Astrocyte (in vitro differentiated cells and primary cell): ENCODE data around the gene BTLA.

Experiments
- EZH2 ChIP-seq: IDR thresholded peaks from 2 replicates; pipeline ENCODE4 v1.6.1; 2012; ENCODE audit warnings: mild to moderate bottlenecking, low read length, inconsistent platforms; ENCODE audit not compliant: insufficient read depth
- TF ChIP-seq, protein P1 (sequence below): IDR thresholded peaks from 2 replicates; pipeline ENCODE4 v1.5.1; 2011; ENCODE audit warnings: low read depth, mild to moderate bottlenecking, inconsistent platforms, low read length, moderate library complexity; ENCODE audit not compliant: insufficient read depth

- TF ChIP-seq, protein P1, sequence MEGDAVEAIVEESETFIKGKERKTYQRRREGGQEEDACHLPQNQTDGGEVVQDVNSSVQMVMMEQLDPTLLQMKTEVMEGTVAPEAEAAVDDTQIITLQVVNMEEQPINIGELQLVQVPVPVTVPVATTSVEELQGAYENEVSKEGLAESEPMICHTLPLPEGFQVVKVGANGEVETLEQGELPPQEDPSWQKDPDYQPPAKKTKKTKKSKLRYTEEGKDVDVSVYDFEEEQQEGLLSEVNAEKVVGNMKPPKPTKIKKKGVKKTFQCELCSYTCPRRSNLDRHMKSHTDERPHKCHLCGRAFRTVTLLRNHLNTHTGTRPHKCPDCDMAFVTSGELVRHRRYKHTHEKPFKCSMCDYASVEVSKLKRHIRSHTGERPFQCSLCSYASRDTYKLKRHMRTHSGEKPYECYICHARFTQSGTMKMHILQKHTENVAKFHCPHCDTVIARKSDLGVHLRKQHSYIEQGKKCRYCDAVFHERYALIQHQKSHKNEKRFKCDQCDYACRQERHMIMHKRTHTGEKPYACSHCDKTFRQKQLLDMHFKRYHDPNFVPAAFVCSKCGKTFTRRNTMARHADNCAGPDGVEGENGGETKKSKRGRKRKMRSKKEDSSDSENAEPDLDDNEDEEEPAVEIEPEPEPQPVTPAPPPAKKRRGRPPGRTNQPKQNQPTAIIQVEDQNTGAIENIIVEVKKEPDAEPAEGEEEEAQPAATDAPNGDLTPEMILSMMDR: no peak
- TF ChIP-seq EZH2: no peak
Observed at GRCh38 chr3:112445839-112446238, 53.4 kb downstream of the BTLA start.
